ENCODE results near the gene PHLDA2.

The PHLDA2 gene

GRCh38 chr11:2881076-2881980 is 47.9 kb downstream of the PHLDA2 start:
- no peak for DNase-seq

- DNase-seq = no peak
These were observed 48.6 kb downstream of the PHLDA2 start for GRCh38 chr11:2880646-2881045.

DNA sequence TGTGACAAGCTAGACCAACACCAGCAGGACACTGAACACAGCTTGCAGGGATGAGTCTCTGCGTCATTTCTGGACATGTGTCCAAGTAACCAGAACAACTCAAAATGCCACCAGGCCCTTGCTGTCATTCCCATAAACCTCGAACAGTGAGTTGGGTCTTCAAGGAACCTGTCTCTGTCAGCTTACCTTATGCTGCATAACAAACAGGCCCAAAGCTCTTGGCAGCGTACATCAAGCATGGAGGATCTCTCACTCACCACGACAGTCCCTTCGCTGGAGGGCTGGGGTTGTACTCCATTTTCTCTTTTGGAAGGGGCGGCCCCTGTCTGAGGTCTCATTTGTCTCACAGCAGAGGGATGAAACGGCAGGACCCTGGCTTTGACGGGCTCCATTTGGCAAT is 50.4 kb downstream of the PHLDA2 start:
- no peak for DNase-seq
